ENCODE results near the gene VPS37C.

- TF ChIP-seq CTCF (conservative IDR thresholded peaks at IDR 0.05; ENCODE audit: low read depth, low read length) (no peak), EZH2 (IDR thresholded peaks at IDR 0.05; ENCODE audit: borderline replicate concordance, low read depth, low read length, poor library complexity, severe bottlenecking) (no peak)
These were observed 33.2 kb downstream of the VPS37C start for GRCh38 chr11:61127991-61128390.

Measured in A673 (cell line).